Measurements from ENCODE around the gene TRPM3. TPM values are rescaled to one million over a fixed set of nuclear protein-coding genes. Genes with fewer than 3 reads are reported as not detected.
A peak's percentile ranks its signal among the peaks of the same experiment; 100 is the strongest.

Gene TRPM3
- total RNA-seq, 1 donor from 2014 or later = 0.25 TPM

DNA sequence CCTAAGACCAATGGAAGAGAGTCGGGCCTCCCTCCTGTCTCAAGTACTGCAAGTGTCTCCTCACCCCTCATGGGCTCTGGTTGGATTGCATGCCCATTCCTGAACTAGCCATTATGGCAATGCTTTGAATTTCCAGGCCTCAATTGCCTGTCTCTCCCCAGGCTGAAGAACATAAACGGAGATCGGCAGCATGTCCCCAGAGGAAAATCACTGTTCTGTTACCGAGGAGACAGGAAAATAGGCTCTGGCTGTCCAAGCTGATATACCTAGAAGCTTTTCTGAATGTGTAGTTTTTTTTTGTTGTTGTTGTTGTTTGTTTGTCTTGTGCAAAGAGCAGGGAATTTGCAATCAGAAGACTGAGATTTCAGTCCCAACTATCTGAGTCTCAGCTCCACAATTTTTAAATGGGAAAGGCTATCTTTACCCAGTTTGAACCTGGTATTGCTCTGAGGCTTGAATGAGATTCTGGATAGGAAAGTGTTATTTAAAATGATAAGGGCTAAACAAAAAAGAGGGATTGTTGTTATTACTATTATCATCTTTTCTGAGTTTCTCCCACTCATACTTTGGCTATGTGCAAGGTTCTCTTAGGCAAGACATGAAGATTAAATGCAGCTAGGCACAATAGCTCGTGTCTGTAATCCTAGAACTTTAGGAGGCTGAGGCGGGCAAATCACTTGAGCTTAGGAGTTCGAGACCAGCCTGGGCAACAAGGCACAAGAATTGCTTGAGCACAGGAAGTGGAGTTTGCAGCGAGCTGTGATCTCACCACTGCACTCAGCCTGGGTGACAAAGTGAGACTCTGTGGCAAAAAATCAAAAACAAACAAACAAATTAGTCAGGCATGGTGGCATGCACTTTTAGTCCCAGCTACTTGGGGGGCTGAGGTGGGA lies 629.7 kb downstream of the TRPM3 start:
- Histone ChIP-seq H3K4me3 (no peak overlapping the region), H3K36me3 (no peaks in the 10 kb centered on the region), H3K4me1 (peaks cover 23% of the 10 kb centered on the region), H3K9me3 (no peaks in the 10 kb centered on the region), H3K27ac (no peak overlapping the region), H3K27me3 (no peaks in the 10 kb centered on the region)
- DNase-seq (ENCODE audit: extremely low spot score in 2 of 2) = no peak
- intact Hi-C loops (cut with DNase I) = no loop called here
- no peak for TF ChIP-seq POLR2A (IDR thresholded peaks at IDR 0.05)
- no peak for TF ChIP-seq POLR2AphosphoS5 (IDR thresholded peaks at IDR 0.05; ENCODE audit: insufficient read depth in 1 of 2, low read depth in 1 of 2)
- TF ChIP-seq, protein P1, sequence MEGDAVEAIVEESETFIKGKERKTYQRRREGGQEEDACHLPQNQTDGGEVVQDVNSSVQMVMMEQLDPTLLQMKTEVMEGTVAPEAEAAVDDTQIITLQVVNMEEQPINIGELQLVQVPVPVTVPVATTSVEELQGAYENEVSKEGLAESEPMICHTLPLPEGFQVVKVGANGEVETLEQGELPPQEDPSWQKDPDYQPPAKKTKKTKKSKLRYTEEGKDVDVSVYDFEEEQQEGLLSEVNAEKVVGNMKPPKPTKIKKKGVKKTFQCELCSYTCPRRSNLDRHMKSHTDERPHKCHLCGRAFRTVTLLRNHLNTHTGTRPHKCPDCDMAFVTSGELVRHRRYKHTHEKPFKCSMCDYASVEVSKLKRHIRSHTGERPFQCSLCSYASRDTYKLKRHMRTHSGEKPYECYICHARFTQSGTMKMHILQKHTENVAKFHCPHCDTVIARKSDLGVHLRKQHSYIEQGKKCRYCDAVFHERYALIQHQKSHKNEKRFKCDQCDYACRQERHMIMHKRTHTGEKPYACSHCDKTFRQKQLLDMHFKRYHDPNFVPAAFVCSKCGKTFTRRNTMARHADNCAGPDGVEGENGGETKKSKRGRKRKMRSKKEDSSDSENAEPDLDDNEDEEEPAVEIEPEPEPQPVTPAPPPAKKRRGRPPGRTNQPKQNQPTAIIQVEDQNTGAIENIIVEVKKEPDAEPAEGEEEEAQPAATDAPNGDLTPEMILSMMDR (IDR thresholded peaks at IDR 0.05) = no peak

DNA sequence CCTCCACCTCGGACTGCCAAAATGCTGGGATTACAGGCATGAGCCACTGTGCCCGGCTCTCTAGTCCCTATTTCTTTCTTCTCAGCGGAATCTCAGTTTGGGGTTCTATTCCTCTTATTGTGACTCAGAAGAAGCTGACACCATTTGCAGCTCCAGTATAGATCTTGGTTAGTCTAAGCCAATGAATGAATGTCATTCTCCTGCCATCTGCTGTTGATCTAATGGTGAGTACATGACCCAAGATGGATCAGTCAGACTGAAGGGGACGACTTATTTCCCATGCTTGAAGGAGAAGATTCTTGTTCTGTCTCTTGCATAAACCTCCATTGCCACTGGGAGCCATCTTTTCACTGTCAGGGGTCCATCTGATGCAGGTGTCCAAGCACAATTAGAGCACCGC lies 630.9 kb downstream of the TRPM3 start:
- H3K9me3 ChIP-seq = no peaks in the 10 kb centered on the region
- H3K27me3 ChIP-seq = no peaks in the 10 kb centered on the region
- intact Hi-C loops (cut with DNase I) = no loop called here
- TF ChIP-seq, protein P1 (IDR thresholded peaks at IDR 0.05) = no peak
- TF ChIP-seq POLR2AphosphoS5 (IDR thresholded peaks at IDR 0.05; ENCODE audit: insufficient read depth in 1 of 2, low read depth in 1 of 2) (no peak), POLR2A (IDR thresholded peaks at IDR 0.05) (no peak)
- no peaks in the 10 kb centered on the region for H3K36me3 ChIP-seq
- H3K4me3 ChIP-seq = no peak overlapping the region
- no peak overlapping the region for H3K27ac ChIP-seq
- H3K4me1 ChIP-seq = peaks cover 34% of the 10 kb centered on the region
- DNase-seq (ENCODE audit: extremely low spot score in 2 of 2) = no peak

DNA sequence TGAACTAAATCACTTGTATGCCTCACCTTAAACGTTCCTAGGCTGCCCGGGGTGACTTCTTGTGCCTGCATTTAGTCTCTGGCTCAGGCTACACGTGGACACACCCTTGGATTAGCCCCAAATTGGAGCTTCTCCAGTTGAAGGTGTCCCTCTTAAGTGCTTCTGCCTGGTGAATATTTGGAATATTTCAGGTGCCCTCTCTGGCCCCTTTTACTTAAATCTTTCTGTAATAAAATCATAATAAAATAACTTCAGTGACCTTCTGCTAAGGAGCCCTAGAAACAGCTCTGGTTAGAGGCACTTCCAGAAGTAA lies 632.7 kb downstream of the TRPM3 start:
- H3K4me3 ChIP-seq = no peak overlapping the region
- DNase-seq (ENCODE audit: extremely low spot score in 2 of 2) = no peak
- TF ChIP-seq POLR2A (IDR thresholded peaks at IDR 0.05) = no peak
- TF ChIP-seq POLR2AphosphoS5 (IDR thresholded peaks at IDR 0.05; ENCODE audit: insufficient read depth in 1 of 2, low read depth in 1 of 2) = peak in 1 of 2 donors; percentile 11
- TF ChIP-seq, protein P1 (IDR thresholded peaks at IDR 0.05) = no peak
- peak overlapping the region; percentile 56 for H3K27ac ChIP-seq
- no peaks in the 10 kb centered on the region for H3K27me3 ChIP-seq
- H3K9me3 ChIP-seq = no peaks in the 10 kb centered on the region
- peaks cover 44% of the 10 kb centered on the region for H3K4me1 ChIP-seq
- H3K36me3 ChIP-seq = no peaks in the 10 kb centered on the region
- intact Hi-C loops (cut with DNase I) = no loop called here

- Histone ChIP-seq H3K36me3 (no peaks in the 10 kb centered on the region), H3K27me3 (no peaks in the 10 kb centered on the region), H3K4me1 (peaks cover 49% of the 10 kb centered on the region), H3K9me3 (no peaks in the 10 kb centered on the region), H3K27ac (peak overlapping the region; percentile 56), H3K4me3 (no peak overlapping the region)
- no peak for DNase-seq (ENCODE audit: extremely low spot score in 2 of 2)
- TF ChIP-seq, protein P1 (IDR thresholded peaks at IDR 0.05) = no peak
- TF ChIP-seq POLR2A (IDR thresholded peaks at IDR 0.05) (no peak), POLR2AphosphoS5 (IDR thresholded peaks at IDR 0.05; ENCODE audit: insufficient read depth in 1 of 2, low read depth in 1 of 2) (peak in 1 of 2 donors; percentile 39)
- intact Hi-C loops (cut with DNase I) = no loop called here
Observed at GRCh38 chr9:70488098-70488792, 633.2 kb downstream of the TRPM3 start.

GRCh38 chr9:70486127-70486526 lies 635.3 kb downstream of the TRPM3 start:
- H3K27ac ChIP-seq = peak overlapping the region; percentile 15
- H3K9me3 ChIP-seq = no peaks in the 10 kb centered on the region
- intact Hi-C loops (cut with DNase I) = no loop called here
- H3K36me3 ChIP-seq = no peaks in the 10 kb centered on the region
- H3K4me3 ChIP-seq = no peak overlapping the region
- TF ChIP-seq, protein P1 (IDR thresholded peaks at IDR 0.05) = no peak
- TF ChIP-seq POLR2A (IDR thresholded peaks at IDR 0.05) = no peak
- no peak for TF ChIP-seq POLR2AphosphoS5 (IDR thresholded peaks at IDR 0.05; ENCODE audit: insufficient read depth in 1 of 2, low read depth in 1 of 2)
- peaks cover 69% of the 10 kb centered on the region for H3K4me1 ChIP-seq
- no peaks in the 10 kb centered on the region for H3K27me3 ChIP-seq
- no peak for DNase-seq (ENCODE audit: extremely low spot score in 2 of 2)

Data from vagina (tissue), 2 donors.